Prostate gland (tissue), 2 donors: ENCODE data around the gene PTPN1.

Source experiments
- POLR2A ChIP-seq: fragments of 450-650 bp; IDR thresholded peaks from one replicate; pipeline ENCODE4 v1.6.1; 2016; ENCODE audit warnings: antibody characterized with exemption, mild to moderate bottlenecking
- POLR2AphosphoS5 ChIP-seq: sonication (generic); formaldehyde crosslinking; IDR thresholded peaks from one replicate; pipeline ENCODE4 v1.6.1; 2017; ENCODE audit warnings: antibody characterized with exemption
- TF ChIP-seq, protein P1 (sequence below), 4 experiments: fragments of 200-600 bp in 2 of 4; fragments of 450-650 bp in 2 of 4; sonication (generic) in 2 of 4; IDR thresholded peaks; 1 replicate in 3 of 4; 2 replicates in 1 of 4; pipeline ENCODE4 v1.5.1; 2016 to 2019; ENCODE audit warnings: antibody characterized with exemption in 4 of 4, mild to moderate bottlenecking in 2 of 4, moderate library complexity in 2 of 4

DNA sequence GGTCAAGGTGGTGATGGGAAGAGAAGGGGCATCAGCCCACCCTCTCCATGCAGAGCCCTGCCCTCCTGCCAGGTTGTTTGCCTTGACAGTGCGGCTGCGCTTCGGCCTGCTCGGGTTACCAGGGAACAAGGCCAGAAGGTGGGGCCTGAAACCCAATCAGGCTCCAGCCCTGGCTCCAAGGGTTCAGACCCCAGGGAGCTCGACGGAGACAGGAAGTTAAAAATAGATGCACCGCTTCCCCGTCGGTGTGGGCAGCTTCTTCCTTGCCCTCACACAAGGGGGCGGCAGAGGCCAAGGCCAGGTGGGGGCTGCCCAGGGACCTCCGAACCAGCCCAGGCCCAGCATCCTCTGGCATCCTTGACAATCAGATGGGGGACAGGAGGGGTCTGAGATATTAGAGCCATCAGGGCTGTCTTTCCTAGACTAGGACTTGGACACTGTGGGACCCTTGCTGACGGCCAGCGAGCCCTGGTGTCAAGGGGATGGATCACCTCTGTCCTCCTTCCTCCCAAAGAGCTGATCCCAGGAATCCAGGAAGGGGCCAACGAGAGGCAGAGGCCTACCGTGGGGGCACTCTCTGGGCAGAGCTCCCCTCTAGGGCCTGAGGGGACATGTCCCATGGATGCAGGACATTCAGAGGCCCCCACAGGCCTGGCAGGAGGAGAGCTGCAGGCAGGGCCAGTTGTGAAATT, 115.9 kb downstream of the PTPN1 start:
- TF ChIP-seq, protein P1, sequence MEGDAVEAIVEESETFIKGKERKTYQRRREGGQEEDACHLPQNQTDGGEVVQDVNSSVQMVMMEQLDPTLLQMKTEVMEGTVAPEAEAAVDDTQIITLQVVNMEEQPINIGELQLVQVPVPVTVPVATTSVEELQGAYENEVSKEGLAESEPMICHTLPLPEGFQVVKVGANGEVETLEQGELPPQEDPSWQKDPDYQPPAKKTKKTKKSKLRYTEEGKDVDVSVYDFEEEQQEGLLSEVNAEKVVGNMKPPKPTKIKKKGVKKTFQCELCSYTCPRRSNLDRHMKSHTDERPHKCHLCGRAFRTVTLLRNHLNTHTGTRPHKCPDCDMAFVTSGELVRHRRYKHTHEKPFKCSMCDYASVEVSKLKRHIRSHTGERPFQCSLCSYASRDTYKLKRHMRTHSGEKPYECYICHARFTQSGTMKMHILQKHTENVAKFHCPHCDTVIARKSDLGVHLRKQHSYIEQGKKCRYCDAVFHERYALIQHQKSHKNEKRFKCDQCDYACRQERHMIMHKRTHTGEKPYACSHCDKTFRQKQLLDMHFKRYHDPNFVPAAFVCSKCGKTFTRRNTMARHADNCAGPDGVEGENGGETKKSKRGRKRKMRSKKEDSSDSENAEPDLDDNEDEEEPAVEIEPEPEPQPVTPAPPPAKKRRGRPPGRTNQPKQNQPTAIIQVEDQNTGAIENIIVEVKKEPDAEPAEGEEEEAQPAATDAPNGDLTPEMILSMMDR (IDR thresholded peaks at IDR 0.05) = peak in 3 of 4 experiments; percentile 24 to 54 (median 40)
- TF ChIP-seq POLR2A (no peak), POLR2AphosphoS5 (no peak)
